Activated CD4-positive, CD25-positive, alpha-beta regulatory T cell treated with anti-CD3 and anti-CD28 coated beads, Interleukin-2, amount 50 U/mL, for 72 hours (primary cell): ENCODE results near the gene TRIM26.
A peak's percentile ranks its signal among the peaks of the same experiment; 100 is the strongest.
"Not testable (repeated sequence)": the region's sequence is repeated elsewhere in the genome, so short reads cannot be mapped to it uniquely, and the experiment has no call there.

Source experiments
- DNase-seq: peaks from one replicate; pipeline ENCODE4 v3.0.0; 2021

Gene TRIM26

GRCh38 chr6:30169658-30170614, 43.3 kb downstream of the TRIM26 start:
- no peak for DNase-seq

GRCh38 chr6:30168741-30169140, 44.5 kb downstream of the TRIM26 start:
- DNase-seq, result no peak

- DNase-seq, result no peak
Measured at GRCh38 chr6:30167101-30167500, 46.1 kb downstream of the TRIM26 start.

DNA sequence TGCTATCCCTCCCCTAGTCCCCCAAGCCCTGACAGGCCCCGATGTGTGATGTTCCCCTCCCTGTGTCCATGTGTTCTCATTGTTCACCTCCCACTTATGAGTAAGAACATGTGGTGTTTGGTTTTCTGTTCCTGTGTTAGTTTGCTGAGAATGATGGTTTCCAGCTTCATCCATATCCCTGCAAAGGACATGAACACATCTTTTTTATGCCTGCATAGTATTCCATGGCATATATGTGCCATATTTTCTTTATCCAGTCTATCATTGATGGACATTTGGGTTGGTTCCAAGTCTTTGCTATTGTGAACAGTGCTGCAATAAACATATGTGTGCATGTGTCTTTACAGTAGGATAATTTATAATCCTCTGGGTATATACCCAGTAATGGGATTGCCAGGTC, 48.0 kb downstream of the TRIM26 start:
- not testable (repeated sequence) for DNase-seq

DNA sequence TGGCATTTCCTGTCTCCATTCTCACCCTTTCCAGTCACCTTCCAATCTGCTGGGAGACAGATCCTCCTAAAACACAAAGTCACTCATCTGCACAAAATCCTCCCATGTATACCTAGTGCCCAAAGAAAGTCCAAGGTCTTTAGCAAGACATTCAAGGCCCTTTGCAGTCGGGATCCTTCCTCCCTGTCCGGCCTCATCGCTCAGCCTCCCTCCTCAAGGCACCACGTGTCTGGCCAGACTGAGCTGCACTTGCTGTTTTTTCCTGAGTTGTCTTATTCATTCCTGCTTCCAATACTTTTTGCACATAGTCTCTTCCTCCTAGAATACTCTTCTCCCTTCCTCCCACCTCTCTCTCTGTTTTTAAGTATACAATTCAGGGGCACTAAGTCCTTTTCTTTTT, 48.5 kb downstream of the TRIM26 start:
- no peak for DNase-seq

GRCh38 chr6:30163918-30164654, 49.1 kb downstream of the TRIM26 start:
- no peak for DNase-seq

DNA sequence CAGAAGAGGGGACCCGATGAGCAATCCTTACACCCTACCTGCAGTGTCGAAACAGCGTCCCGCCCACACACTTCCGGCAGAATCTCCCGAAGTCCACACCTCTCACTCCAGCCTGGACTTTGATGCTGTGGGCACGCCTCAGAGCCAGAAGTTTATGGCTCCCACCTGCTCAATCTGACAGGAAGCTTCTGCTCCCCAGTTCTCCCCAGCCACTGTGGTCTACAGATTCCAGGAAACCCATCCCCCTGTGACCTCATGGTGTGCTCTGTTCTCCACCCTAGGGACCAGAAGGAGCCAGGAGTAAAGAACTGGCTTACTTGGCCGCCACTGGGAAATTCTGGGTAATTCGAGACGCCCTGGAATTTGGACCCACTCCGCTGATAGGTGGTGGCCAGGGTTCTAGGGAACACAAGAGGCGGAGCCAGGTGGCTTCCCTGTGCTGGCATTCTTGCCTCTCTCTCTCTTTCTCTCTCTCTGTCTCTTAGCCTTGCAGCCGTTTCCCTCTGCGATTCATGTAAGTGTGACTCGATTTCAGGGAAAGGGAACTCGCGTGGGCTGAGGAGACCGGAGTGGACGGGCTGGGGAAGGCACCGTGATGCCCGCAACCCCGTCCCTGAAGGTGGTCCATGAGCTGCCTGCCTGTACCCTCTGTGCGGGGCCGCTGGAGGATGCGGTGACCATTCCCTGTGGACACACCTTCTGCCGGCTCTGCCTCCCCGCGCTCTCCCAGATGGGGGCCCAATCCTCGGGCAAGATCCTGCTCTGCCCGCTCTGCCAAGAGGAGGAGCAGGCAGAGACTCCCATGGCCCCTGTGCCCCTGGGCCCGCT, 49.9 kb downstream of the TRIM26 start, which contains the start of gene TRIM15:
TSS of gene TRIM15 (plus strand) at position 457 of the 828 bp plus-strand sequence. CDS start at position 596, 139 bp downstream.
- DNase-seq, result peak; percentile 49

GRCh38 chr6:30162265-30163089, 50.7 kb downstream of the TRIM26 start:
- no peak for DNase-seq

DNA sequence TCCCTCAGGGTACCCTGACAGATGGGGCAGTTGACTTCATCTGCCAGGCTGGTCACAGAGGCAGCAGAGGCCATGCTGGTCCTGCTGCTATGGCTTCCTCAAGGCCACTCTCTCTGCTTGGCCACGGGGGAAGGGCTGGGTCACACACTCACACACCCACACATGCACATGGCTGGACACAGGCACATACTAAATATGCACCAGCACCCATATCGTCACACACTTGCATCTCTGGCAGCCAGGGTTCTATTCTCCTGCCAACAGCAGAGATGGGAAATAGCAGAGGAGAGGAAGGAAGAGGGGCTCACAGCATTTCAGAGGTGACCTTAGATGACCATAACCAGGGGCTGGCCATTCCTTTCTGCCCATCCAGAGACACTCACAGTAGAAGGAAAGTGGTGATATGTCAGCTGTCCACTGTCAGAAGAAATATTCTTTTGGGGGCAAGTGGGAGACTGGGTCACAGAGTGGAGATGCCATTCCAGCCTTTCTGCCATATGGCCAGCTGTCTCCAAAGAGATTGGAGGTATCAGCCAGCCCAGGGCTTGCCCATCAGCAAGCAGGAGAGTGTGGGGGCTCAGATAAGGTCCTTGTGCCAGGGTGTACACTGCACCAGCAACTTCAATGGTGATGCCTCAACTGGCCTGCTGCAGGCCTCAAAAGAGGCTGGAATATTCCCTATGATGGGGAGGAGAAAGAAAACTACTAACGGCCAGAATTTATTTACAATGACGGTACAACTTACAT, 52.2 kb downstream of the TRIM26 start, which contains the start of gene TRIM10:
TSS of gene TRIM10 (minus strand) at position 427 of the 747 bp plus-strand sequence. CDS start at position 74, 353 bp downstream.
- DNase-seq, result no peak

DNA sequence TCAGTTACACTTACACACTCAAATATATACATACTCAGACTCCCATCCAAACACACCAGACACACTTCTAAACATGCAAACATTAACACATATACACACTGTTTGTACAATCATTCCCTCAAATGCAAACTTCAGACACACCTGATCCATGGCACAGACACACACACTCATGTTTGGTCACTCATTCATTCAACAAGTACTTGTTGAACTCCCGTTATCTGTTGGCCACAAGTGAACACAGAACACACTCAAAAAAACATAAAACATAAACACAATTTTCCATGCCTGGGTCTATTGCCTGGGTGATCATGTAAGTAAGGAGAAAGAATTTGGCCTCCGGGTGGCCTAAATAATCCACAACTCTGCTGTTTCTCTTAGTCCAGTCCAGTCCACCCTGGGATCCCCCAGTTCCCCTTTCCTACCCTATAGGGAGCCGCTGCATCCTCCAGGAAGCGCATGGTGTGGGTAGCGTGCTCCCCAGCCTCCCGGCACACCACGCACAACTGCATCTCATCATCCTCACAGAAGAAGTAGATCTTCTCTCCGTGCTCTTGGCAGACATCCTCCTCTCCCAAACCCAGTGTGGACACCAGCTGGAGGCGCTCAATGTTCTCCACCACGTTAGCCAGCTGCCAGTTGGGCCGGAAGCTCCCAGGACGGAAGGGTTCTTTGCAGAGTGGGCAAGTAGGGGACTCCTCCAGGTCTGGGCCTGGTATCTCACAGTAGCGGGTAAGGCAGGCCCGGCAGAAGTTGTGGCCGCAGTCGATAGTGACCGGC, 53.0 kb downstream of the TRIM26 start:
- no peak for DNase-seq

DNA sequence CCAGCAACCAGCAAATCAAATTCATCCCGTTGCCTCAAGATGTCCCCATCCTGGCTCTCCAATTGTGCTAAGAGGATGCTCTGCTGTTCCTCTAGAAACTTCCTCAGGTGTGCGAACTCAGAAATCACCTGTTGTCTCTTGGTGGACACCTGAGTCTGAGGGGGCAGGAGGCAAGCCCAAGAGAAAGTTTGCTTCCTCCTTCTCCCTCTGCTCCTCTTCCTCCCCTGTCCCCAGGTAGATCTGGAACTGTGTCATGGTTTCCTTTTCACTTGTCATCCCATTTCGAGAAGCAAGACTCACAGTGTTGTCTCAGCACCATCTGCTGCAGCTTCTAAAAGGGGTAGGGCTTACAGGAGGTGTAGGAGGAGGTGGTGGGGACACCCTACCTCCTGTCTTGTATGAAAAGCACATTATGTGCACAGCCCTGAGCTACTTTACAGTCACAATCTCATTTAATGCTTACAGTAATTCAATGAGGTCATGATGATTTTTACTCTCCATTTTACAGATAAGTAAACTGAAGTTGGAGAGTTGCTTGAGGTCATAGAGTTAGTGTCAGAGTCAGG, 54.6 kb downstream of the TRIM26 start:
- DNase-seq, result no peak

DNA sequence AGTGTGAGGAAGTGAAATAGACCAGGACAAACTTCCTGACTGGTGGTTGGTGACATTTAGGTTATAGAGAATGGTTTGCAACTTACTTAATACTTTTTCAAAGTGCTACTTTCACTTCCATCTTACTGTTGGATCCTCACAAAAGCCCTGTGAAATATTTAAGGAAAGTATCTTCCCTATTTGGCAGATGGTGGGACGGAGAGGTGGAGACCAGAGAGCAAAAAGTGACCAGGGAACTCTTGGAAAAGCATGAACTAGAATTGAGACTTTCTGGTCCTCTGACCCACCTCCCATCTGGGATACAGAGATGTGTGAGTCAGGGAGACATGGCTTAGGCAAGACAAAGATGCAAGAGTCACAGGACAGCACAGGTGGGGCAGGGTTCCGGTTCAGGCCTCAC, 55.2 kb downstream of the TRIM26 start:
- no peak for DNase-seq

GRCh38 chr6:30157581-30157980, 55.6 kb downstream of the TRIM26 start:
- DNase-seq, result no peak

GRCh38 chr6:30156774-30157173, 56.4 kb downstream of the TRIM26 start:
- no peak for DNase-seq

DNA sequence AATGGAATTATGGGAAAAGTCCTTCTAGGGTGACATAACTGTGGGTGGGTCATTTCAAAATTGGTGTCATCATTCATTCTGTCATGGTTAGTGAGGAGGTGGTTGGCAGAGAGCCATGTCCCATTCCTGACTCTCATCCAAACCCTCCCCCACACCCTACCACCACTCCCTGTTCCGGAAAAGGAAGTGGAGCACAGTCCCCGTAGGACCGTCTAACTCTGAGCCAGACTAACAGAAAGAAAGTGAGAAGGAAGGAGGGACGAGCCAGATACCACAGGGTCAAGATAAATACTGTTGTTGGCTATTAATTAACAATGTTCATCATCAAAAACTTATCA, 57.0 kb downstream of the TRIM26 start:
- no peak for DNase-seq

DNA sequence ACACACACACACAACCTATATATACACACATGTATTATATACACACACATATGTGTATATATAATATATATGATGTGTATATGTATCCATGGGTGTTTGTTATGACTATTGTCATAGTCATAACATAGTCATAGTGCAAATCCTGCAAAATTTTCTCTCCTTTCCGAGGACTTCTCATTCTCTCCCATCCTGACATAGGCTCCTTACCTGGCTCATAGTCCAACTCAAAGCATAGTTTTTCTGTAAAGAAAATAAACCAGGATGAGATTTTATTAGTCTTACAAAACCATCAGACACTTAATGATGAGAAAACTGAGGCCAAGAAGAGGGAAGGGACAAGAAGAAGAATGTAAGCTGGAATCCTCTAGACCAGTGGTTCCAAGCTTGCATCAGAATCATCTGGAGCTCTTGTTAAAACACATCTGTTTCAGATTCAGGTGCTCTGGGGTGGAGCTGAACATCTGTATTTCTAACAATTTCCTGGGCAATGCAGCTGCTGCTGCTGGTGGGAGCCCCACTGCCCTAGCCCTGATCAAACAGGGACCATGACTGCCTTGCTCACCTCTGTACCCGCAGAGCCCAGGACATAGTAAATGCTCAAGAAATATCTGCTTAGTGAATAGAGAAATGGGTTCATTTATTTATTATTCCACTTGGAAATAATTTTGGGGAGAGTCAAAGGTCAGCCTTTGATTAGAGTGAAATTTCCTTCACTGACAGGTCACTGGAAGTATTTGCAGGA, 57.5 kb downstream of the TRIM26 start:
- no peak for DNase-seq

DNA sequence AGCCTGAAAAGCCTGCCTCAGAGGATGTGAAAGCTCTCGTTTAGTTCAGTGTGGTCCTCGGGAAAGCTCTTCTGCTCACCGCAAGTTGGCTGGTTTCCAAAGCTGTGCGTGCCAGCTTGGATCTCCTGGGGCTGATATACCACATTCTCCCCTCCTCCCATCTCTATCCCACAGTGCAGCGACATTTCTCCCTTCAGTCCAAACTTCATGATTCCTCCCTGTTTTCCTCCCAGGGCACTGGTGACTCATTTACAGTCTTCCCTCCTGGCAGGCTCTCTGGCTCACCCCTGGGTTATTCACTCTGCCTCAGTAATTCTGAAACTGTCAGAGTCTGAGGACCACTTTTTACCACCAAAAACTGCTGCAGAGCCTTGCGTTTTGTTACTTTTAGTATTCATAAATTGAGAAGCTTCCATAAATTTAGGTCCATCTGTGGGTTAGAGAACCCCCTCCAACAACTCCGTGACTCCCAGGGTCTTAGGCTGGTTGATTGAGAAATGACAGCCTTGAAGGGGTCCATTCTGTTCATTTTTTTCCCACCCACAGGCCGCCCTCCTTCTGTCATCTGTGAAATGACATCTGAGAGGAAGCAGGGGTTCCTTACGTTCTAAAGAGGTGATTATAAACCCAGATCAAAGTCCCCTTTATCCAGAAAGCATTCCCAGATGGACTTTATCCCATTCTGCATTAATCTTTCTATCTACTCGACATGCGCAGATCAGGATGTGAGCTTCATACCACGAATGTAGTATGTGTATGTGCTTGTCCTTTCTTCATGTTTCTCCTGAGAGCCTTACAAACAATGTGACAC, 58.3 kb downstream of the TRIM26 start:
- DNase-seq, result no peak

DNA sequence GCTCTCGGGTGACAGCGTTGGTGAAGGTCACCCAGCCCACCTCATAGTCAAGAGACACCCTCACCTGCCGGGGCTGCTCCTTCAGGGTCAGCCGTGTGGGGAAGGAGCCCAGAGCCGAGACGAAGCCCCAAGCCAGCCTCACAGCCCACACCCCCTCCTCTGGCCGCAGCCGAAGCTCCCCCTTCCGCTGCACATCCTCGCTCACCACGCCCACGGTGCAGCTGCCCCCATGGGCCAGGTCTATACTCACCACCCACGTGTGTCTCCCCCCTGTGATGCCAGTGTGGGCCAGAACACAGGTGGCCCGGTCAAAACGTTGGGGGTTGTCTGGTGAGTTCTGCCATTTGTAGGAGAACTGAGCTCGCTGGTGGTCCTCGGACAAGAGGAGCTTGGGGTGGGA, 59.1 kb downstream of the TRIM26 start:
- no peak for DNase-seq
